ENCODE data around the gene RAMP3. TPM values are rescaled to one million over a fixed set of nuclear protein-coding genes. Genes with fewer than 3 reads are reported as not detected.

RAMP3 gene
- total RNA-seq, 1 donor from 2014 or later: not detected

DNA sequence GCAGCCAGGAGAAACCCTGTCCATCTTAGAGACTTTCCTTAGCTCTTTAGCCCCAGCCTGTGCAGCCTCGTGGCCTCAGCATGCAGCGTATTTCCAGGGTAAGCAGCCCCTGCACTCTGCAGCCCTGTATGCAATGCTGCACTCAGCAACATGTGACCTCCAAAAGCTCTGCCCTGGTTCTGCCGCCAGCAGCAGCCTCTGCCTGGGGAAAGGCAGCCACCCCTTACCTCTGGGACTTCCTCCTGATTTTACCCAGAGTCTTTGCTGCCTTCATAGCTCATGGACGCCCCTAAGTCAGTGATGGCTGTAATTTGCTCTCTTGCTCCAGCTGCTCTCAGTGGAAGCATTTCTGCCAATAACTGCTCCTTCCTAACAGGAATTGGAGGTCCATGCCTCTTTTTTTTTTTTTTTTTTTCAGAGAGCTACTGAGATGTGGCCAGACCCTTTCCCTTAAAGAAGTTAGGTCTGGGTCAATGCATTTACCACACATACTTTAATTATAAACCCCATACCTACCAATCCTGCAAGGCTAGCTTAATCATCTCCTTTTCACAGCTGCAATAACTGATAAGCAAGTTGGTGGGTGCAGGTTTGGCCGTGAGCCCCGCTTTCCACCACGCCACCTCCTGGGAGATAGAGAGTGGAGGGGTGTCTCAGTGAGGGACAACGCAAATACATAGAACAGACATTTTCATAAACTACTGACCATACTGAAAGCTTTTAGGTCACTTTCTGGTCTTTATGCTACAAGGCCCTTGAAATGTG is 71.7 kb downstream of the RAMP3 start:
- peaks cover 40% of the 10 kb centered on the region for H3K27me3 Mint-ChIP-seq (ENCODE audit: low read depth)

DNA sequence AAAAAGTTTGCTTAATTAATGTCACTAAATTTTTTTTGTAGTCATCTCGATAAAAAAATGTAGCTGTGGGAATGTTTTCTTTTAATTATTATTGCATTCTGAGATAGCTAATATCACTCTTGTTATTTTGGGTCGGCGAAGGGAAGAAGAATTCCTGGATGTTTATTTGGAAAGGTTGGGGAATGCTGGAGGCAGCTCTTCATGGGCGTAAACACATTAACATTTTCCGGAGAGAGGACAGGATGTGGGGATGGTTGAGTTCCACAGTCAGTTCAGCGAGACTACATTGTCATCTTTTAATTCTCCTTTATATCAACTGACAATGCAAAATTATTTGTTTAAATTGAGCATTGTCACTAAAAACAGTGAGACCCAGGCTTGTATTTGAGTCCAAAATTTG is 72.5 kb downstream of the RAMP3 start:
- no peaks in the 10 kb centered on the region for H3K36me3 Mint-ChIP-seq (ENCODE audit: low read depth)
- no peak overlapping the region for H3K27ac Mint-ChIP-seq (ENCODE audit: unreplicated experiment)
- TF ChIP-seq, protein P1, sequence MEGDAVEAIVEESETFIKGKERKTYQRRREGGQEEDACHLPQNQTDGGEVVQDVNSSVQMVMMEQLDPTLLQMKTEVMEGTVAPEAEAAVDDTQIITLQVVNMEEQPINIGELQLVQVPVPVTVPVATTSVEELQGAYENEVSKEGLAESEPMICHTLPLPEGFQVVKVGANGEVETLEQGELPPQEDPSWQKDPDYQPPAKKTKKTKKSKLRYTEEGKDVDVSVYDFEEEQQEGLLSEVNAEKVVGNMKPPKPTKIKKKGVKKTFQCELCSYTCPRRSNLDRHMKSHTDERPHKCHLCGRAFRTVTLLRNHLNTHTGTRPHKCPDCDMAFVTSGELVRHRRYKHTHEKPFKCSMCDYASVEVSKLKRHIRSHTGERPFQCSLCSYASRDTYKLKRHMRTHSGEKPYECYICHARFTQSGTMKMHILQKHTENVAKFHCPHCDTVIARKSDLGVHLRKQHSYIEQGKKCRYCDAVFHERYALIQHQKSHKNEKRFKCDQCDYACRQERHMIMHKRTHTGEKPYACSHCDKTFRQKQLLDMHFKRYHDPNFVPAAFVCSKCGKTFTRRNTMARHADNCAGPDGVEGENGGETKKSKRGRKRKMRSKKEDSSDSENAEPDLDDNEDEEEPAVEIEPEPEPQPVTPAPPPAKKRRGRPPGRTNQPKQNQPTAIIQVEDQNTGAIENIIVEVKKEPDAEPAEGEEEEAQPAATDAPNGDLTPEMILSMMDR (IDR thresholded peaks at IDR 0.05): no peak
- no peaks in the 10 kb centered on the region for H3K4me1 Mint-ChIP-seq (ENCODE audit: low read depth)
- H3K4me3 Mint-ChIP-seq (ENCODE audit: unreplicated experiment): no peak overlapping the region
- no peak for DNase-seq (ENCODE audit: low spot score)
- no peaks in the 10 kb centered on the region for H3K9me3 Mint-ChIP-seq (ENCODE audit: low read depth)
- H3K27me3 Mint-ChIP-seq (ENCODE audit: low read depth): peaks cover 43% of the 10 kb centered on the region

More for the DNA sequence above, 71.7 kb downstream of the RAMP3 start:
- Mint-ChIP-seq H3K4me3 (ENCODE audit: unreplicated experiment) (no peak overlapping the region), H3K4me1 (ENCODE audit: low read depth) (no peaks in the 10 kb centered on the region), H3K27ac (ENCODE audit: unreplicated experiment) (no peak overlapping the region), H3K36me3 (ENCODE audit: low read depth) (no peaks in the 10 kb centered on the region), H3K9me3 (ENCODE audit: low read depth) (no peaks in the 10 kb centered on the region)
- DNase-seq (ENCODE audit: low spot score): no peak
- TF ChIP-seq, protein P1 (IDR thresholded peaks at IDR 0.05): no peak

DNA sequence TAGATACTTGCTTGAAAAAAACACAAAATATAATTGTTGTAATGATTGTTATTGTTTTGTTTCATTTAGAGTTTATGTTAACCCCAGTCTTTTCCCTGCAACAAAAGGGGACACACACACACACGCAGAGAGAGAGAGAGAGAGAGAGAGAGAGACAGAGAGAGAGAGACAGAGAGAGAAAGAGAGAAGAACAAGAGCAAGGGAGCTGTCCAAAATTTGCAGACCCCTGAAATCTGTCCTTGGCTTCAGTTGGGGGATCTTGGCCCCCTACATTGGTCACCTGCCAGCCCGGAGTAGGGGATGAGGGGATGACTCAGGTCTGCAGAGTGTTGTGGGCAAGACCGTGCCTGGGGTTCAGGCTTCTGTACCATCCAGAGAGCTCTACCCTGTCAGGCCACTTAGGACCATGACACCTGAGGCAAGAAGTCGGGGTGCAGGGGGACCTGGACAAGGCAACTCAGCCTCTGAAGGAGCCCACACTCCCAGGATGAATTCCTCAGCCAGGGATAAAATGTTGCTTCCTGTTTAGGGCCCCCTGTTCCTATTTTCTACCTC is 73.1 kb downstream of the RAMP3 start:
- Mint-ChIP-seq H3K9me3 (ENCODE audit: low read depth) (no peaks in the 10 kb centered on the region), H3K27ac (ENCODE audit: unreplicated experiment) (no peak overlapping the region), H3K36me3 (ENCODE audit: low read depth) (no peaks in the 10 kb centered on the region), H3K27me3 (ENCODE audit: low read depth) (peaks cover 48% of the 10 kb centered on the region), H3K4me3 (ENCODE audit: unreplicated experiment) (no peak overlapping the region), H3K4me1 (ENCODE audit: low read depth) (no peaks in the 10 kb centered on the region)
- TF ChIP-seq, protein P1 (IDR thresholded peaks at IDR 0.05): no peak
- DNase-seq (ENCODE audit: low spot score): no peak

DNA sequence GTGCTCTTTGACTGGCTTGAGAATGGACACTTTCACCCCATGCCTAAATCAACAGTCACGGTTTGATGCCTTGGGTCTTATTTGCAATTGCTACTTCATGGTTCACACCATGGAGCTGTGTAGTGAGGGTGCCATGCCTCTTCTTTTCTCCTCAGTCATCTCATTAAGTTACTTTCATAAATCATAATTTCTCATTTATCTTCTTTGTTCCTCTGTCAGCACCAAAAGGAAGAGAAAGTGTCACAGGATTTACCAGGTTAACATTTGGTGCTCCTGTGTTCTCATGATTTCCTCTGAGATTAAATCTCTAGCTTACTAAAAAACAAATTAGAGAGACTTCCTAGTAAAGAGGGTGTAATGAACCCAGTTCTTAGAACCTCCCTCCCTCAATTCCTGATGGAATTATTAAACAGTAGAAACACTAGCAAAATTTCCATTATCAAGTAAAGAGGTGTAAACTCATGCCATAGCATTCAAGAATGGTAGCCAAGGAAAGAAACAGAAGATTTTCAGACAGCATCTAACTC is 75.7 kb downstream of the RAMP3 start:
- H3K27ac Mint-ChIP-seq (ENCODE audit: unreplicated experiment): no peak overlapping the region
- H3K9me3 Mint-ChIP-seq (ENCODE audit: low read depth): no peaks in the 10 kb centered on the region
- peaks cover under 1% of the 10 kb centered on the region for H3K36me3 Mint-ChIP-seq (ENCODE audit: low read depth)
- no peak overlapping the region for H3K4me3 Mint-ChIP-seq (ENCODE audit: unreplicated experiment)
- no peaks in the 10 kb centered on the region for H3K4me1 Mint-ChIP-seq (ENCODE audit: low read depth)
- TF ChIP-seq, protein P1 (IDR thresholded peaks at IDR 0.05): no peak
- peaks cover 57% of the 10 kb centered on the region for H3K27me3 Mint-ChIP-seq (ENCODE audit: low read depth)
- no peak for DNase-seq (ENCODE audit: low spot score)

Other genes starting within 250 kb of the RAMP3 start
- gene MYO1G, start 178.8 kb upstream of the RAMP3 start, total RNA-seq: 0.05 to 0.36 TPM in 2 of 3 replicates, not detected in the other
- 43.7 to 53.7 TPM (median 47.8 TPM) in 3 replicates for gene CCM2, start 157.6 kb upstream of the RAMP3 start, total RNA-seq
- 12.4 to 21.9 TPM (median 19.0 TPM) in 3 replicates for gene NACAD, start 68.8 kb upstream of the RAMP3 start, total RNA-seq
- gene TBRG4, start 46.1 kb upstream of the RAMP3 start, total RNA-seq: 39.5 to 45.7 TPM (median 43.7 TPM) in 3 replicates

Measured in chondrocyte (in vitro differentiated cells).